ENCODE results near the gene GTF3A.

DNA sequence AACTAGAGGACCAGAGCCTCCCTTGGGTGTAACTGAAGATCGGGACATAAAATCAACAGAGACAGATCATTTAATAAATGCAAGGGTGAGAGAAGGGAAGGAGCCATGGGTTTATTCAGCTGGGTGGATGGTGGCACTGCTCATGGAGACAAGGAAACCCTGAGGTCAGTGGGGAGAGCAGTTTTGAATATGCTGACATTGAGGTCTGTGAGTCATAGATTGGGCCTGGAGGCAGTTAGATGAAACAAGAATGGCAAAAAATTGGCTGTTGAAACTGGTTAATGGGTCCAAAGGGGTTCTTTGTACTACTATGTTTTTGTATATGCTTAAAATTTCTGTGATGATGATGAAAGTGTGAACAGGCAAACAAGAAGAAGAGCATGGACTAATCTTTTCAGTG is 5.1 kb upstream of the GTF3A start:
- TF ChIP-seq, protein P1, sequence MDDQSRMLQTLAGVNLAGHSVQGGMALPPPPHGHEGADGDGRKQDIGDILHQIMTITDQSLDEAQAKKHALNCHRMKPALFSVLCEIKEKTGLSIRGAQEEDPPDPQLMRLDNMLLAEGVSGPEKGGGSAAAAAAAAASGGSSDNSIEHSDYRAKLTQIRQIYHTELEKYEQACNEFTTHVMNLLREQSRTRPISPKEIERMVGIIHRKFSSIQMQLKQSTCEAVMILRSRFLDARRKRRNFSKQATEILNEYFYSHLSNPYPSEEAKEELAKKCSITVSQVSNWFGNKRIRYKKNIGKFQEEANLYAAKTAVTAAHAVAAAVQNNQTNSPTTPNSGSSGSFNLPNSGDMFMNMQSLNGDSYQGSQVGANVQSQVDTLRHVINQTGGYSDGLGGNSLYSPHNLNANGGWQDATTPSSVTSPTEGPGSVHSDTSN (CRISPR knock-in tag; IDR thresholded peaks at IDR 0.05): no peak
- TF ChIP-seq, protein P2, sequence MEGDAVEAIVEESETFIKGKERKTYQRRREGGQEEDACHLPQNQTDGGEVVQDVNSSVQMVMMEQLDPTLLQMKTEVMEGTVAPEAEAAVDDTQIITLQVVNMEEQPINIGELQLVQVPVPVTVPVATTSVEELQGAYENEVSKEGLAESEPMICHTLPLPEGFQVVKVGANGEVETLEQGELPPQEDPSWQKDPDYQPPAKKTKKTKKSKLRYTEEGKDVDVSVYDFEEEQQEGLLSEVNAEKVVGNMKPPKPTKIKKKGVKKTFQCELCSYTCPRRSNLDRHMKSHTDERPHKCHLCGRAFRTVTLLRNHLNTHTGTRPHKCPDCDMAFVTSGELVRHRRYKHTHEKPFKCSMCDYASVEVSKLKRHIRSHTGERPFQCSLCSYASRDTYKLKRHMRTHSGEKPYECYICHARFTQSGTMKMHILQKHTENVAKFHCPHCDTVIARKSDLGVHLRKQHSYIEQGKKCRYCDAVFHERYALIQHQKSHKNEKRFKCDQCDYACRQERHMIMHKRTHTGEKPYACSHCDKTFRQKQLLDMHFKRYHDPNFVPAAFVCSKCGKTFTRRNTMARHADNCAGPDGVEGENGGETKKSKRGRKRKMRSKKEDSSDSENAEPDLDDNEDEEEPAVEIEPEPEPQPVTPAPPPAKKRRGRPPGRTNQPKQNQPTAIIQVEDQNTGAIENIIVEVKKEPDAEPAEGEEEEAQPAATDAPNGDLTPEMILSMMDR (tag by site-specific recombination; IDR thresholded peaks at IDR 0.05): no peak
- TF ChIP-seq, protein P3, sequence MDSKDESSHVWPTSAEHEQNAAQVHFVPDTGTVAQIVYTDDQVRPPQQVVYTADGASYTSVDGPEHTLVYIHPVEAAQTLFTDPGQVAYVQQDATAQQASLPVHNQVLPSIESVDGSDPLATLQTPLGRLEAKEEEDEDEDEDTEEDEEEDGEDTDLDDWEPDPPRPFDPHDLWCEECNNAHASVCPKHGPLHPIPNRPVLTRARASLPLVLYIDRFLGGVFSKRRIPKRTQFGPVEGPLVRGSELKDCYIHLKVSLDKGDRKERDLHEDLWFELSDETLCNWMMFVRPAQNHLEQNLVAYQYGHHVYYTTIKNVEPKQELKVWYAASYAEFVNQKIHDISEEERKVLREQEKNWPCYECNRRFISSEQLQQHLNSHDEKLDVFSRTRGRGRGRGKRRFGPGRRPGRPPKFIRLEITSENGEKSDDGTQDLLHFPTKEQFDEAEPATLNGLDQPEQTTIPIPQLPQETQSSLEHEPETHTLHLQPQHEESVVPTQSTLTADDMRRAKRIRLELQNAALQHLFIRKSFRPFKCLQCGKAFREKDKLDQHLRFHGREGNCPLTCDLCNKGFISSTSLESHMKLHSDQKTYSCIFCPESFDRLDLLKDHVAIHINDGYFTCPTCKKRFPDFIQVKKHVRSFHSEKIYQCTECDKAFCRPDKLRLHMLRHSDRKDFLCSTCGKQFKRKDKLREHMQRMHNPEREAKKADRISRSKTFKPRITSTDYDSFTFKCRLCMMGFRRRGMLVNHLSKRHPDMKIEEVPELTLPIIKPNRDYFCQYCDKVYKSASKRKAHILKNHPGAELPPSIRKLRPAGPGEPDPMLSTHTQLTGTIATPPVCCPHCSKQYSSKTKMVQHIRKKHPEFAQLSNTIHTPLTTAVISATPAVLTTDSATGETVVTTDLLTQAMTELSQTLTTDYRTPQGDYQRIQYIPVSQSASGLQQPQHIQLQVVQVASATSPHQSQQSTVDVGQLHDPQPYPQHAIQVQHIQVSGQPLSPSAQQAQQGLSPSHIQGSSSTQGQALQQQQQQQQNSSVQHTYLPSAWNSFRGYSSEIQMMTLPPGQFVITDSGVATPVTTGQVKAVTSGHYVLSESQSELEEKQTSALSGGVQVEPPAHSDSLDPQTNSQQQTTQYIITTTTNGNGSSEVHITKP (tag by site-specific recombination; IDR thresholded peaks at IDR 0.05): no peak
- TF ChIP-seq ZNF518A (tag by site-specific recombination; conservative IDR thresholded peaks at IDR 0.05; ENCODE audit: low read depth): no peak
- TF ChIP-seq ZNF548 (tag by site-specific recombination; IDR thresholded peaks at IDR 0.05): no peak
- no peak for TF ChIP-seq ZNF121 (tag by site-specific recombination; IDR thresholded peaks at IDR 0.05)
- TF ChIP-seq ZNF221 (tag by site-specific recombination; IDR thresholded peaks at IDR 0.05; ENCODE audit: borderline replicate concordance): no peak
- no peak for TF ChIP-seq MEIS1 (CRISPR knock-in tag; IDR thresholded peaks at IDR 0.05; ENCODE audit: borderline replicate concordance)
- no peak for TF ChIP-seq ZNF132 (tag by site-specific recombination; IDR thresholded peaks at IDR 0.05; ENCODE audit: borderline replicate concordance)
- TF ChIP-seq KLF9 (tag by site-specific recombination; IDR thresholded peaks at IDR 0.05; ENCODE audit: low read depth): no peak
